PFSK-1 (cell line): ENCODE measurements around the gene ANKFN1.

Experiments
- FOXP2 ChIP-seq: optimal IDR thresholded peaks from 2 replicates; pipeline ENCODE3; 2011; ENCODE audit warnings: borderline replicate concordance, control low read depth, inconsistent platforms; ENCODE audit not compliant: insufficient read depth; ENCODE audit errors: extremely low read length, extremely low read depth
- POLR2AphosphoS5 ChIP-seq: IDR thresholded peaks from 2 replicates; pipeline ENCODE4 v1.6.1; 2012; ENCODE audit warnings: low read depth, mild to moderate bottlenecking, control low read depth, low read length, moderate library complexity
- REST ChIP-seq, 2 experiments: IDR thresholded peaks; 2 replicates each; pipeline versions ENCODE4 v1.6.1 to v1.8.0; 2011 to 2012; ENCODE audit warnings: low read depth in 2 of 2, low read length in 2 of 2, control low read depth in 1 of 2, inconsistent platforms in 1 of 2, mild to moderate bottlenecking in 1 of 2, moderate library complexity in 1 of 2; ENCODE audit not compliant: insufficient read depth in 1 of 2
- SIN3A ChIP-seq: IDR thresholded peaks from 2 replicates; pipeline ENCODE4 v1.6.1; 2012; ENCODE audit warnings: mild to moderate bottlenecking, low read length, moderate library complexity, borderline replicate concordance; ENCODE audit not compliant: insufficient read depth
- TAF1 ChIP-seq: IDR thresholded peaks from 2 replicates; pipeline ENCODE4 v1.6.1; 2012; ENCODE audit warnings: low read length, control low read depth, borderline replicate concordance; ENCODE audit not compliant: insufficient read depth

Gene ANKFN1

GRCh38 chr17:56173026-56173425 is 19.8 kb downstream of the ANKFN1 start:
- TF ChIP-seq POLR2AphosphoS5 (no peak), TAF1 (no peak), FOXP2 (no peak), REST (IDR thresholded peaks at IDR 0.05; ENCODE audit: insufficient read depth in 1 of 2, low read depth in 2 of 2, low read length in 2 of 2) (no peak), SIN3A (no peak)

- TF ChIP-seq FOXP2 (no peak), TAF1 (no peak), POLR2AphosphoS5 (no peak), REST (IDR thresholded peaks at IDR 0.05; ENCODE audit: insufficient read depth in 1 of 2, low read depth in 2 of 2, low read length in 2 of 2) (no peak), SIN3A (no peak)
Observed at GRCh38 chr17:56173958-56174835, 20.9 kb downstream of the ANKFN1 start.

- TF ChIP-seq REST (IDR thresholded peaks at IDR 0.05; ENCODE audit: insufficient read depth in 1 of 2, low read depth in 2 of 2, low read length in 2 of 2) (no peak), POLR2AphosphoS5 (no peak), FOXP2 (no peak), TAF1 (no peak), SIN3A (no peak)
Observed at GRCh38 chr17:56175299-56175955, 22.2 kb downstream of the ANKFN1 start.

- TF ChIP-seq POLR2AphosphoS5 (no peak), REST (IDR thresholded peaks at IDR 0.05; ENCODE audit: insufficient read depth in 1 of 2, low read depth in 2 of 2, low read length in 2 of 2) (no peak), FOXP2 (no peak), SIN3A (no peak), TAF1 (no peak)
Observed at GRCh38 chr17:56176091-56176490, 22.8 kb downstream of the ANKFN1 start.
